NCI-H146 (cell line): ENCODE measurements around the gene NIPBL.
"Not testable (repeated sequence)": the region's sequence is repeated elsewhere in the genome, so short reads cannot be mapped to it uniquely, and the experiment has no call there.

Experiments used
- DNase-seq: peaks from one replicate; lab custom pipeline; 2025; lab: John Stamatoyannopoulos, UW

Gene NIPBL

DNA sequence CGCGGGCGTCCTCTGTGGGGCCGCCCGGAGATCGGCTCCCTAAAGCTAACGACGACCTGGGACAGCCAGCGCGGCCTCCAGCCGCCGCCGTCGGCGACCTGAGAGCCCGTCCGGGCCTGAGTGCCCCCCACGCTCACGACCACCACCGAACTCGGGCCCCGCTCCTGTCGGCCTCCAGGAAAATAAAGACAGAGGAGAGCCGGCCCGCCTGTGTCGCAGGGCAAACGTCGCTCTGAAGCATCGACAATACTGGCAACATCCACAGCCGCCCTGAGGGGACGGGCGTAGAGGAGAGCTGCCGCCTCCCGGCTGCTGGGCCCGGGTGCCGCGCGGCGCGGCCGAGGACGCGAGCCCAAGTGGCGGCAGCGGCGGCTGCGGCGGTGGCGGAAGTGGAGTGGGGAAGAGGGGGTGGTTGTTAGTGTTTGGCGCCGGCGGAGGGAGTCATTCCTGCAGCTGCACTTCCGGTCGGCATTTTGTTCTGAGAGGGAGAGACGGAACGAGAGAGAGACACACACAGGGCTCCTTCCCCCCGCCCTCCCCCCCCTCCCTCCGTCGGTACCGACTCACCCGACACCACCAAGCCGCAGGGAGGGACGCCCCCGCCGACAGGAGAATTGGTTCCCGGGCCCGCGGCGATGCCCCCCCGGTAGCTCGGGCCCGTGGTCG, at the start of gene NIPBL:
Gene NIPBL, plus strand, starts transcription at position 471 of the 666 bp plus-strand sequence. CDS start 76,928 bp downstream, outside the sequence.
- peak; percentile 94 for DNase-seq

DNA sequence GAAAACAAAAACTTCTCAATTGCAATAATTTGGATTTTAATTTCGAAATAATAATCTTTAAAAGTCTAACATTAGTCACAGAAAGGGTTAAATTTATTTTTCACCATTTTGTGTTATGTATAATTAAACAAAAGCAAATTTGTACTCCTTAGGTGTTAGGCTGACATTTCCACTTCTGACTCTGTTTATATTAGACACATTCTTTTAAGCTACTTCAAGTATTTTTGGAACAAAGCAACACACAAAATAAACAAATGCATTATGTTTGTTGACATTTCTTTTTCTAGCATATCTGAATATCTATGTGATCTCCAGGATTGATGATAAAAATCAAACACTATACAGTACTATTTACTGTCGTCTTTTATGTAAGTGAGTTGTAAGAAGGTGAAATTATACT, 44.3 kb upstream of the NIPBL start:
- no peak for DNase-seq

DNA sequence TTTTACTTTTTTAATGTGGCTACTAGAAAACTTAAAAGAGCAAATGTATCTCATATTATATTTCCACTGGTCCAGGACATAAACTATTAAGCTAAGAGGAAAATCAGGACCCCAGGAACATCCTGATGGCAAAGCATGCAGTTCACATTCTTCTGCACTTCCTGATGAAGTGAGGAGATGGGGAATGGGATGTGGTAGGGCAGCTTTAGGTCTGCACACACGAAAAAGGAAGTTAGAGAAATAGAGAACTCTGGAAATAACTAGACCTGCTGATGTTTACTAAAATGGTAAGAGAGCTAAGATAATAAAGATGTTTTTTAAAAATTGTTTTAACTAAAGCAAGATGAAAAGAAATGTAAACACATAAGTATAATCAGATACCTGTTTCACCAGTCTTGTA, 39.7 kb upstream of the NIPBL start:
- DNase-seq = no peak

DNA sequence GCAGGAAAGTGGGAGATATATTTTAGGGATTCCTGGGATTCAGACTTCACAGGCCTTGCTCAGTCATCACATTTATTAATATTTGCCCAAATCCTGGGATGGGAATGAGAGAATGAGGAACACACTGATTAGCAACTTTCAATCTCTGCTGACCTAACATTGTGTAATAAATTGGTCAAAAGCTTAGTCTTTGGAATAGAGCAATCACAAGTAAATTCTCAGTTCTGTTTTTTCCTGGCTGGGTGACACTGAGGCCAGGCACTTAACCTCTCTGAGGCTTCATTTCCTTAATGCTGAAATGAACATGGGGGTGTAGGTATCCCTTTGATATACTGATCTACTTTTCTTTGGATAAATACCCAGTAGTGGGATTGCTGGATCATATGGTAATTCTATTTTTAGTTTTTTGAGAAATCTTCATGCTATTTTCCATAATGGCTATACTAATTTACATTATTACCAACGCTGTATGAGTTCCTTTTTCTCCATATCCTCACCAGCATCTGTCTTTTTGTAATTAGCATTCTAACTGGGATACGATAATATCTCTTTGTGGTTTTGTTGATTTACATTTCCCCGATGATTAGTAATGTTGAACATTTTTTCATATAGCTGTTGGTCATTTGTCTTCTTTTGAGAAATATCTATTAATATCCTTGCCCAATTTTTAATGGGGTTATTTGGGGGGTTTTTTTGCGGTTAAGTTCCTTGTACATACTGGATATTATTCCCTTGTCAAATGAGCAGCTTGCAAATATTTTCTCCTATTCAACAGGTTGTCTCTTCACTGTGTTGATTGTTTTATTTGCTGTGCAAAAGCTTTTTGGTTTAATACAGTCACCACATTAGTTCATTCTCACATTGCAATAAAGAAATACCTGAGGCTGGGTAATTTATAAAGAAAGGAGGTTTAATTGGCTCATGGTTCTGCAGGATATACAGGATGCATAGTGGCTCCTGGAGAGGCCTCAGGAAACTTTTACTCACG, 36.8 kb upstream of the NIPBL start:
- no peak for DNase-seq

- no peak for DNase-seq
These were observed 34.9 kb upstream of the NIPBL start for GRCh38 chr5:36841677-36842076.

DNA sequence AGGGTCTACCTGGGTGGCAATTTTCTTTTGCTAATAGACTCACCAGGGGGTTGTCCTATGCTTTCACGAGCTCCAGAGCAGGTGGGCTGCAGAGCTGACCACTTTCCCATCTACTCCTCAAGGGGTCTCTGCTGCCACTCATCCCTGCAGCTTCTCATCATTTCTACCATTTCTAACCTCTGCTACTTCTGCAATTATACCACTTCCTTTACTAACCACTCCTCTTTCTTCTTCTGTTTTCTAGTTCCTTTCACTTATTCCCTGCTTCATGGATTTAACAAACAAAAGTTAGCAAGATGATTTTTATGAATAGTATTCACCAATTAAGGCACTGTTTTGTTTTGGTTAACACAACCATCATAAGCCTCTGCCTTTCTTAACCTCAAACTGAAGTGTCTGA, 34.5 kb upstream of the NIPBL start:
- DNase-seq = no peak

DNA sequence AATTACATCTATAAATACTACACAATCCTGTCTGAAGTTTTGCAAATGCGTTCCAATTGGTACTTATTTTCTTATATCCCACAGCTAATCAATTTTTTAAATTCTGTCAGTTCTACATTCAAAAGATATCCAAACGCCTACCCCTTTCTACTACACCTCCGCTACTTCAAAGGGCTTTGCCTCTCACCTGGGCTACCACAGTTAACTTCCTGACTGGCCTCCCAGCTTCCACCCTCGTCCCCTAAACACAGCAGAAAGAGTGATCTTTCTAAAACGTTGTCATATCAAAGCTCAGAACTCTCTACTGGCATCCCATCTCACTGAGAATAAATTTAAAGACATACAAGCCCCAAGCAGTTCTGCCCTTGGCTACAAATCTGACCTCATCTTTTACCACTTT, 32.3 kb upstream of the NIPBL start:
- DNase-seq = no peak

- not testable (repeated sequence) for DNase-seq
These were observed 28.0 kb upstream of the NIPBL start for GRCh38 chr5:36848545-36848944.

- DNase-seq = not testable (repeated sequence)
These were observed 23.7 kb upstream of the NIPBL start for GRCh38 chr5:36852903-36853302.

DNA sequence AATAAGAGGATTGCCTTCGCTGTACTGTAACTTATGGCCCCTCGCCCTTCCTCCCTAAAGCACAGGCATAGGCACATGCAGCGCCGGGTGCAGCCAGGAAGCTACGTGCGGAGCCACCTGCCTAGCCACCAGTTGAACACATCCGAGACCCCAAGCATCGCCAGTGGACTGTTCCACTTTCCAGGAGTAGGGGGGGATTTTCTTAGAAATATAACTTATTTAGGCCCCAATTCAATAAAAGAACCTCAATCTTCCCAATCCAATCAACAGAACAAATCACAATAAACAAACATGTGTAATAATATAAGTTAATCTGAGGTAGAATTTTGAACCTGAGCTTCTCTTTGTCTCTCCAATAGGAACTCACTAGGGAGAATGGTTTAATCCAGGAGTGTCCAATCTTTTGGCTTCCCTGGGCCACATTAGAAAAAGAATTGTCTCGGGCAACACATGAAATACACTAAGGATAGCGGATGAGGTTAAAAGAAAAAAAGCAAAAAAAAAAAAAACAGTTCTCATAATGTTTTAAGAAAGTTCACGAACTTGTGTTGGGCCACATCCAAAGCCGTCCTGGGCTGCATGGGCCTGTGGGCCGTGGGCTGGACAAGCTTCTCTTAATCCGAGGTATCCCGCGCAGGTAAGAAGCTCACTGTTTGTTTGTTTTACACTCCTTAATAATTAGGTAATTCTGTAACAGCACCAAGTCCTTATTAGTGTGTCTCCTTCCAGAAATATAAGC, 22.0 kb upstream of the NIPBL start:
- DNase-seq = no peak

- no peak for DNase-seq
These were observed 21.5 kb upstream of the NIPBL start for GRCh38 chr5:36855141-36855495.

GRCh38 chr5:36861871-36862270, 14.7 kb upstream of the NIPBL start:
- no peak for DNase-seq

- peak; percentile 64 for DNase-seq
These were observed 6.0 kb upstream of the NIPBL start for GRCh38 chr5:36870399-36871040.

- peak; percentile 18 for DNase-seq
These were observed 2.1 kb upstream of the NIPBL start for GRCh38 chr5:36874465-36874864.

DNA sequence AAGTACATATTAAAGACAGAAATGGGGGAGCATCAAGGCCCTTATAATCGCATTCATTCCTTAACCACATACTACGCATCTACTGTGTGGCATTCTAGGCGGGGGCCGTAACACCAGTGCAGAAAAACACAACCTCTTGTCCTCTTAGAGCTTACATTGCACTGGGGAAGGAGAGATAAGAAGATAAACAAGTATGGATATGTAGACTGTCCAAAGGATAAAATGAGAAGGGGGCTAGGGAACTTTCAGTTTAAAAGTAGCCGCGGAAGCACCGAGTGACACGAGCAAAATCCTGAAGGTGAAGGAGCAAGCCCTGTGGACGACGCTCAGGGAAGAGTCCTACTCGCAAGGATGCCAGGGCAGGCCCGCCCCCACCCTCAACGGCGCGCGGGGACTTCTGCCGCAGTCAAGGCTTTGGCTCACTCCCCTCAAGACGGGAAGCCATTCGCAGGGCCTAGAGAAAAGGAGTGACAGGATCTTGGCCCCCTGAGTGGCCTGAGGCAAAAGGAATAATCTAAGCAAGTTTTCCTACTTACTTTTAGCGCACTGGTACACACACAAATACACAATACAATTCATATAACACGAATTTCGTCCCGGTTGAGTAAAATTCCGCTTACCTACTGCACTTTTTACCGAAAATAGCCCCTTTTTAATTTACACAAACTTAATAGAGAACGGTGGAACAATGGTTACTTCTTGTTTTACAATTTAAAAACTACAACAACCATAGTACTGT, 1.3 kb upstream of the NIPBL start:
- peak; percentile 32 for DNase-seq

DNA sequence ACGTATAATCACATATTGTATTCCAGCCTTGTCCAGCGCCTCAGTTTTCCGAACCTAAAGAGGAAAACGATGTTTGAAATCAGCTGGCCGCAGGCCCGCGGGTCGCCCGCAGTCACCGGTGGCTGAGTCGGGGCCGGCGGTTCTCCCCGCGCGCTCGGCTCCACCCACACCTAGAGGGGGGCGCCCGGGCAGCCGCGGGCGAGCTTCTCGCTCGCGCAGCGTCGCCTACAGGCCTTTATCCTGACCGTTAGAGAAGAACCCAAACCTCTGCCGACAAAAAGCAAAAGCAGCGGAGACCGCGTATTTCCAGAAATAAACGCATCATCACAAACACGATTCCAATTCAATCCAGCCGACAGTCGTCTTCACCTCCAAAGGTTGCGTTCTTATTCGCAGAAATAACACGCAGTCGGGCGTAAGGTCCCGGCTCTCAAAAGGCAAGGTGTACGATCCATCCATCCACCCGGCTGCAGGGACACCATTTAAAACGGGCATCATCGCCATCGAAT, 725 bp upstream of the NIPBL start:
- peak; percentile 77 for DNase-seq

DNA sequence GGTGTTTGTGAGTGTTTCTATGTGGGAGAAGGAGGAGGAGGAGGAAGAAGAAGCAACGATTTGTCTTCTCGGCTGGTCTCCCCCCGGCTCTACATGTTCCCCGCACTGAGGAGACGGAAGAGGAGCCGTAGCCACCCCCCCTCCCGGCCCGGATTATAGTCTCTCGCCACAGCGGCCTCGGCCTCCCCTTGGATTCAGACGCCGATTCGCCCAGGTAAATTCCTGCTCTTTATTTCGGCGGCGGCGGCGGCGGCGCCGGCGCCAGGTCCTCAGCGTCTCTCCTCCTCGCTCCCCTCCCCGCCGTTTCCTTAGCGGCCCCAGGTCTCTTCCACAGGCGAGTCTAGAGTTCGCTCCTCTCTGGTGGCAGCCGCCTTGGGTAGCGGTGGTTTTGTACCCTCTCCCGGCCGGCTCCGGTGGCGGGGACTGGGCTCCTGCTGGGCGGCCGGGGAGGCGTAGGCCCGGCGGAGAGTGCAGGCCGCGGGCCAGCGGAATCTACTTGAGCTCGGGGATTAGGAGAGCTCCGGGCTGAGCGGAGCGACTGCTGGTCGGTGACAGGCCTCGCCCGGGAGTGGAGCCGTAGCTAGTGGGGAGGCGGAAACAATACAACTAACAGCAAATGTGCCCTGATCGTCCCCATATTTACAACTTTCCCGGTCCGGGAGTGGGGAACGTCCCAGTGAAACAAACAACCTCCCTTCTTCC, 547 bp downstream of the NIPBL start:
- peak; percentile 73 for DNase-seq

DNA sequence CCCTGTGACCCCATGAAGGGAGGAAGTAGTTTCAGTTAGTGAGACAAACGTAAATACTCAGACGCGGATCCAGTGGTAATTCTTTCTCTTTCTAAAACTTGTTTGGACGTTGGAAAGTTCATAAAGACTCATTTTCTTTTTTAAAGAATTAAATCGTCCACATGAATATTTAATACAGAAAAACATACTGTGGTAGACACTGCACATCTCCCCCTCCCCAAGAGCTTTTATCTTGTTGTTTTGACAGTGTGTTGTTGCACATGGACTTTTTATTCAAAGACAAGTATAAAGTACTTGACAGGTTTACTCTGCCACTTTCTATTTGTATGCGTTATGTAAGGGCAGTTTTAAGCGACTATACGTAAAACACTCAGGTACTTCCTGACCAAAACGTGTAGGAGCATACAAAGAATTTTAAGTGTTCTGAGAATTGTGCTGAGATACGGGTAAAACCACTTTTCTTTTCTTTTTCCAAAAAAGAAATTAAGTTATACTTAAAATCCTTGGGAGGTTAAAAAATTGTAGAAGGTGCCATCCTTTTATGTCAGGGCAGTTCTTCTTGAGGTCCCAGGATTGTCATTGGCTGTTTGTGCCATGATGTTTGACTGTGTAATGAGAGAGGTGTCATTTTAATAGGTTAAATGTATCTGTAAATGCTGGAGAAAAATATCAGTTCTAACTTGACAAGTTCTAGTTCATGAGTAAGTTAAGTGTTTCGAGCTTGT, 1.3 kb downstream of the NIPBL start:
- peak; percentile 19 for DNase-seq

GRCh38 chr5:36878392-36879082, 2.0 kb downstream of the NIPBL start:
- DNase-seq = peak; percentile 52
